HepG2 (cell line): ENCODE data around the gene CPLX1. TPM values are rescaled to one million over a fixed set of nuclear protein-coding genes. Genes with fewer than 3 reads are reported as not detected.

ENCODE experiments used
- ATAC-seq: fragments of 200-7000 bp; cut with Tn5 transposase; 3 replicates; pipeline ENCODE4 v1.9.1; 2020; ENCODE audit warnings: mild to moderate bottlenecking, moderate library complexity
- BruUV-seq: library from RNA; stranded (reverse); fragments of 400-500 nt; replicated peaks from 2 replicates; lab custom pipeline; 2021; lab: Mats Ljungman, UMichigan
- CTCF ChIA-PET: fragments of 300-600 bp; formaldehyde crosslinking; extraction: SDS; loops from one replicate; lab custom pipeline; 2021; ENCODE audit warnings: low total read pairs, inconsistent platforms, low intra/inter-chr PET ratio; lab: Yijun Ruan, JAX
- POLR2A ChIA-PET: fragments of 350-600 bp; sonication (Branson Sonifier 250); formaldehyde crosslinking; loops from one replicate; lab custom pipeline; 2020; ENCODE audit warnings: antibody characterized with exemption, inconsistent platforms; lab: Yijun Ruan, JAX
- DNase-seq: peaks from one replicate; pipeline ENCODE4 v3.0.0-alpha.2; 2015; ENCODE audit warnings: low spot score
- FAIRE-seq: peaks from 3 replicates; lab custom pipeline; 2011; peaks lifted over from hg19 to GRCh38; lab: Jason Lieb, UNC
- H2AFZ ChIP-seq: one replicate; pipeline ENCODE4 v1.6.1; 2011; ENCODE audit warnings: low read length, inconsistent platforms
- H3K27ac ChIP-seq: fragments of 300-600 bp; 3 replicates; pipeline ENCODE4 v1.8.0; 2011; ENCODE audit warnings: mixed run types, mild to moderate bottlenecking, mixed read lengths, low read length, inconsistent platforms; ENCODE audit not compliant: insufficient read depth; ENCODE audit errors: extremely low read length
- H3K27me3 ChIP-seq, 2 experiments: fragments of 200-600 bp in 1 of 2; 2 replicates in 1 of 2; 3 replicates in 1 of 2; pipeline versions ENCODE4 v1.6.0 to v1.8.0; 2011; ENCODE audit warnings: low read length in 2 of 2, mild to moderate bottlenecking in 2 of 2, moderate library complexity in 2 of 2, inconsistent platforms in 1 of 2; ENCODE audit not compliant: insufficient read depth in 2 of 2, control insufficient read depth in 1 of 2
- H3K36me3 ChIP-seq, 2 experiments: fragments of 200-600 bp in 1 of 2; replicated peaks in 1 of 2; 2 replicates in 1 of 2; 3 replicates in 1 of 2; pipeline versions ENCODE4 v1.5.1 to v1.8.0; 2011; ENCODE audit warnings: low read length in 2 of 2, inconsistent platforms in 1 of 2; ENCODE audit not compliant: insufficient read depth in 2 of 2, control insufficient read depth in 1 of 2
- H3K4me1 ChIP-seq: 2 replicates; pipeline ENCODE4 v1.5.1; 2012; ENCODE audit warnings: low read length, inconsistent platforms; ENCODE audit not compliant: insufficient read depth
- H3K4me2 ChIP-seq: 2 replicates; pipeline ENCODE4 v1.6.0; 2011; ENCODE audit warnings: low read depth, low read length, inconsistent platforms
- H3K4me3 ChIP-seq, 3 experiments: fragments of 200-600 bp in 1 of 3; sonication (generic), shearing (Covaris generic) in 1 of 3; replicated peaks in 1 of 3; 2 replicates each; pipeline ENCODE4 v1.5.1; 2011 to 2016; ENCODE audit warnings: low read length in 3 of 3, inconsistent platforms in 2 of 3, low read depth in 2 of 3, mild to moderate bottlenecking in 2 of 3, control low read depth in 1 of 3, mixed read lengths in 1 of 3; ENCODE audit not compliant: insufficient read depth in 1 of 3
- H3K79me2 ChIP-seq: one replicate; pipeline ENCODE4 v1.6.1; 2011; ENCODE audit warnings: low read length, inconsistent platforms; ENCODE audit not compliant: insufficient read depth
- H3K9ac ChIP-seq: 2 replicates; pipeline ENCODE4 v1.6.0; 2011; ENCODE audit warnings: mild to moderate bottlenecking, low read depth, low read length, inconsistent platforms; ENCODE audit not compliant: insufficient read depth
- H3K9me3 ChIP-seq: 2 replicates; pipeline ENCODE4 v1.5.1; 2012; ENCODE audit warnings: mild to moderate bottlenecking, low read length
- H4K20me1 ChIP-seq: 2 replicates; pipeline ENCODE4 v1.6.0; 2011; ENCODE audit warnings: inconsistent platforms, mild to moderate bottlenecking, low read length, moderate library complexity; ENCODE audit not compliant: insufficient read depth
- ISX ChIP-seq: sonication (generic); formaldehyde crosslinking; conservative IDR thresholded peaks from 2 replicates; pipeline ENCODE4 v1.5.0; 2020; ENCODE audit warnings: missing genetic modification reagents
- KDM5B ChIP-seq: sonication (generic); formaldehyde crosslinking; IDR thresholded peaks from 2 replicates; pipeline ENCODE4 v1.4.0; 2020; ENCODE audit warnings: missing genetic modification reagents, mild to moderate bottlenecking, borderline replicate concordance
- NCOA1 ChIP-seq: sonication (generic); formaldehyde crosslinking; IDR thresholded peaks from 2 replicates; pipeline ENCODE4 v1.9.0; 2021; ENCODE audit warnings: missing genetic modification reagents
- RFXANK ChIP-seq: IDR thresholded peaks from 2 replicates; pipeline ENCODE4 v1.6.1; 2016
- ZNF460 ChIP-seq: sonication (generic); formaldehyde crosslinking; IDR thresholded peaks from 2 replicates; pipeline ENCODE4 v1.5.1; 2020; ENCODE audit warnings: missing genetic modification reagents, mild to moderate bottlenecking, borderline replicate concordance
- WGBS: methylation state at CpG from one replicate; pipeline ENCODE4 v1.1.6; 2017; ENCODE audit warnings: low lambda C conversion rate; 5-methylcytosine and 5-hydroxymethylcytosine counted together
- in situ Hi-C: cut with HindIII; loops from 2 replicates; pipeline ENCODE4 v1.10.0; 2017; ENCODE audit warnings: low pct_unique_long_range_greater_than_20kb; ENCODE audit not compliant: extremely low pct_ligation_motif_present
- intact Hi-C: fragments of 100-400 bp; cut with micrococcal nuclease; formaldehyde crosslinking; loops from one replicate; pipeline ENCODE4 v1.10.0; 2022; ENCODE audit not compliant: unreplicated experiment
- polyA plus RNA-seq, 8 experiments: library from polyadenylated mRNA; depleted of rRNA in 3 of 8; stranded (reverse) in 7 of 8; unstranded in 1 of 8; fragments of >200 nt; fragmentation: Illumina TruSeq in 4 of 8; extraction: Trizol in 4 of 8; gene quantifications; 2 replicates each; pipeline versions ENCODE4 v1.2.1 to v1.2.3, GENCODE V29; 2011 to 2016; ENCODE audit warnings: low read depth in 4 of 8, missing spikeins in 1 of 8, mixed read lengths in 1 of 8; ENCODE audit not compliant: insufficient read depth in 1 of 8
- total RNA-seq, 5 experiments: library from RNA; depleted of rRNA; stranded (reverse); fragments of >200 nt; fragmentation: Illumina TruSeq; extraction: Trizol; gene quantifications; 2 replicates each; pipeline ENCODE4 v1.2.3, GENCODE V29; 2016; ENCODE audit warnings: low read depth in 1 of 5
- TF ChIP-seq, protein P1 (sequence below): sonication (generic); formaldehyde crosslinking; IDR thresholded peaks from 2 replicates; pipeline ENCODE4 v1.4.0; 2020; ENCODE audit warnings: mild to moderate bottlenecking, missing genetic modification reagents
- TF ChIP-seq, protein P2 (sequence below): sonication (generic); formaldehyde crosslinking; IDR thresholded peaks from 2 replicates; pipeline ENCODE4 v1.4.0; 2020; ENCODE audit warnings: missing genetic modification reagents
- TF ChIP-seq, protein P3 (sequence below): sonication (generic); formaldehyde crosslinking; IDR thresholded peaks from 2 replicates; pipeline ENCODE4 v1.5.1; 2020; ENCODE audit warnings: mild to moderate bottlenecking, missing genetic modification reagents, borderline replicate concordance

CPLX1 gene
- total and polyA plus RNA-seq, 2 of the 13 experiments (the other 11 are each of a cell fraction or from before 2014, with no cell fraction given): 0.18 TPM

DNA sequence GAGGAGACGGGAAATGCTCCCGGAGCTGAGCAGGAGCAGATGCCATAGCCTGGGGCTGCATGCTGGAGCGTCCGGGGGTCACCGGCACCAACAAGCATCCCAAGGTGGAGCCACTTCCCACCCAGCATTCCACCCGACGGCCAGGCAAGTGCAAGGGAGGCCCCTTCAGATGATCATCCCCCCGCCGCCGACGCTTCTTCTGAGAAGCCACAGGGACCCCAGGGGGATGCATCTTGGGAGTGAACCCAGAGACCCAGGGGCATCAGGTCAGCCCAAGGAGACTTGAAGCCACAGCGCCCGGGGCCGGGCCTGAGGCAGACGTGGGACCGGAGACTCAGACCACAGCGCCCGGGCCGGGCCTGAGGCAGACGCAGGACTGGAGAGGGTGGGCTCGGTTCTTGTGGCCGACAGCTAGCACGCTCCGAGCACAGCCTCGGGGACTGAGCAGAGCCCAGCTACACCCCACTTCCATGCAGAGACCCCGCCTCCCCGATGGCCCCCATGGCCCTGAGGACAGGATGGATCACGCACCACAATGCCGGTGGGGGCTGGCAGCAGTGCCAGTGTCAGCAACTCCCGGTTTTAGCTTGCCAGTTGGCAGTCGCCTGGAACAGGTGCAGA, 33.0 kb upstream of the CPLX1 start:
- peaks cover 11 to 39% of the 10 kb centered on the region in 2 experiments; a peak in 4 of 5 replicates for H3K36me3 ChIP-seq
- FAIRE-seq: no peak
- no peak overlapping the region for H2AFZ ChIP-seq
- H3K4me3 ChIP-seq: no peak overlapping the region
- in situ Hi-C loops: no loop called here
- H3K9ac ChIP-seq: no peak overlapping the region
- H3K9me3 ChIP-seq: no peaks in the 10 kb centered on the region
- H3K4me1 ChIP-seq: no peaks in the 10 kb centered on the region
- no TSS peak for BruUV-seq
- no peak overlapping the region for H3K4me2 ChIP-seq
- H4K20me1 ChIP-seq: no peaks in the 10 kb centered on the region
- no peaks in the 10 kb centered on the region for H3K79me2 ChIP-seq
- POLR2A ChIA-PET: interaction anchor here (0.6 kb wide), 1 partner anchor 81 kb away, joined by 3 read pairs; no protein-coding TSS in a partner anchor
- ATAC-seq: no peak
- 94% methylated on average over 17 of the region's 31 CpGs for WGBS
- no peak for TF ChIP-seq NCOA1 (CRISPR knock-in tag)
- TF ChIP-seq, protein P1, sequence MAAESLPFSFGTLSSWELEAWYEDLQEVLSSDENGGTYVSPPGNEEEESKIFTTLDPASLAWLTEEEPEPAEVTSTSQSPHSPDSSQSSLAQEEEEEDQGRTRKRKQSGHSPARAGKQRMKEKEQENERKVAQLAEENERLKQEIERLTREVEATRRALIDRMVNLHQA (CRISPR knock-in tag): no peak
- TF ChIP-seq, all 625 proteins: peak for 0
- intact Hi-C loops: no loop called here
- CTCF ChIA-PET: no interaction called here
- DNase-seq: no peak
- H3K27me3 ChIP-seq: no peaks in the 10 kb centered on the region
- no peak overlapping the region for H3K27ac ChIP-seq

DNA sequence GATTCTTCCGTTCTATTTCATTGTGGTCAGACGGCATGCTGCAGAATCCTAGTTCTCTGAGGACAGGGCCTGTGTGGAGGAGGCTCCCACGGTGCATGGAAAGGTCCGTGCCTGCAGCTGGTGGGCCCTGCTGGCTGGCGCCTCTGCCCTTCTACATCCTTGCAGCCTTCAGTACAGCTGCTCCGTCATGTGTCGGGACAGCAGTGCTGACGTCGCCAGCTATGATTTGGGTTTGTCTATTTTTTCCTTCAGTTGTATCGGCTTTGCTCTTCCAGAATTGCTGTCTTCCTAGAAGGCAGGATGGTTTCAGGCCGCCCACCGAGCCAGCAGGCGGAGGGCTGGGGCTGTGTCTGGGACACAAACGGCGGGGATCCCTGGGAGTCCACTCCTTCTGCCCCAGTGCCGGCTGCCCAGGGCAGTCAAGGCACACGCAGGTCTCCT, 32.1 kb upstream of the CPLX1 start:
- ATAC-seq (no peak), FAIRE-seq (no peak), DNase-seq (no peak)
- 94% methylated on average over 17 of the region's 17 CpGs for WGBS
- in situ Hi-C loops (no loop called here), intact Hi-C loops (no loop called here)
- ChIA-PET CTCF (no interaction called here), POLR2A (no interaction called here)
- Histone ChIP-seq H3K36me3 (peaks cover 9 to 36% of the 10 kb centered on the region in 2 experiments; a peak in 4 of 5 replicates), H3K27me3 (no peaks in the 10 kb centered on the region), H3K27ac (no peak overlapping the region), H2AFZ (no peak overlapping the region), H3K79me2 (no peaks in the 10 kb centered on the region), H3K9ac (no peak overlapping the region), H3K4me1 (no peaks in the 10 kb centered on the region), H3K9me3 (no peaks in the 10 kb centered on the region), H3K4me2 (no peak overlapping the region), H3K4me3 (no peak overlapping the region), H4K20me1 (no peaks in the 10 kb centered on the region)
- BruUV-seq: no TSS peak
- TF ChIP-seq, protein P2, sequence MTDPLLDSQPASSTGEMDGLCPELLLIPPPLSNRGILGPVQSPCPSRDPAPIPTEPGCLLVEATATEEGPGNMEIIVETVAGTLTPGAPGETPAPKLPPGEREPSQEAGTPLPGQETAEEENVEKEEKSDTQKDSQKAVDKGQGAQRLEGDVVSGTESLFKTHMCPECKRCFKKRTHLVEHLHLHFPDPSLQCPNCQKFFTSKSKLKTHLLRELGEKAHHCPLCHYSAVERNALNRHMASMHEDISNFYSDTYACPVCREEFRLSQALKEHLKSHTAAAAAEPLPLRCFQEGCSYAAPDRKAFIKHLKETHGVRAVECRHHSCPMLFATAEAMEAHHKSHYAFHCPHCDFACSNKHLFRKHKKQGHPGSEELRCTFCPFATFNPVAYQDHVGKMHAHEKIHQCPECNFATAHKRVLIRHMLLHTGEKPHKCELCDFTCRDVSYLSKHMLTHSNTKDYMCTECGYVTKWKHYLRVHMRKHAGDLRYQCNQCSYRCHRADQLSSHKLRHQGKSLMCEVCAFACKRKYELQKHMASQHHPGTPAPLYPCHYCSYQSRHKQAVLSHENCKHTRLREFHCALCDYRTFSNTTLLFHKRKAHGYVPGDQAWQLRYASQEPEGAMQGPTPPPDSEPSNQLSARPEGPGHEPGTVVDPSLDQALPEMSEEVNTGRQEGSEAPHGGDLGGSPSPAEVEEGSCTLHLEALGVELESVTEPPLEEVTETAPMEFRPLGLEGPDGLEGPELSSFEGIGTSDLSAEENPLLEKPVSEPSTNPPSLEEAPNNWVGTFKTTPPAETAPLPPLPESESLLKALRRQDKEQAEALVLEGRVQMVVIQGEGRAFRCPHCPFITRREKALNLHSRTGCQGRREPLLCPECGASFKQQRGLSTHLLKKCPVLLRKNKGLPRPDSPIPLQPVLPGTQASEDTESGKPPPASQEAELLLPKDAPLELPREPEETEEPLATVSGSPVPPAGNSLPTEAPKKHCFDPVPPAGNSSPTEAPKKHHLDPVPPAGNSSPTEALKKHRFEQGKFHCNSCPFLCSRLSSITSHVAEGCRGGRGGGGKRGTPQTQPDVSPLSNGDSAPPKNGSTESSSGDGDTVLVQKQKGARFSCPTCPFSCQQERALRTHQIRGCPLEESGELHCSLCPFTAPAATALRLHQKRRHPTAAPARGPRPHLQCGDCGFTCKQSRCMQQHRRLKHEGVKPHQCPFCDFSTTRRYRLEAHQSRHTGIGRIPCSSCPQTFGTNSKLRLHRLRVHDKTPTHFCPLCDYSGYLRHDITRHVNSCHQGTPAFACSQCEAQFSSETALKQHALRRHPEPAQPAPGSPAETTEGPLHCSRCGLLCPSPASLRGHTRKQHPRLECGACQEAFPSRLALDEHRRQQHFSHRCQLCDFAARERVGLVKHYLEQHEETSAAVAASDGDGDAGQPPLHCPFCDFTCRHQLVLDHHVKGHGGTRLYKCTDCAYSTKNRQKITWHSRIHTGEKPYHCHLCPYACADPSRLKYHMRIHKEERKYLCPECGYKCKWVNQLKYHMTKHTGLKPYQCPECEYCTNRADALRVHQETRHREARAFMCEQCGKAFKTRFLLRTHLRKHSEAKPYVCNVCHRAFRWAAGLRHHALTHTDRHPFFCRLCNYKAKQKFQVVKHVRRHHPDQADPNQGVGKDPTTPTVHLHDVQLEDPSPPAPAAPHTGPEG (CRISPR knock-in tag): no peak
- TF ChIP-seq ZNF460 (no peak), RFXANK (CRISPR knock-in tag) (no peak), KDM5B (CRISPR knock-in tag) (no peak), ISX (CRISPR knock-in tag) (no peak)
- TF ChIP-seq, protein P3, sequence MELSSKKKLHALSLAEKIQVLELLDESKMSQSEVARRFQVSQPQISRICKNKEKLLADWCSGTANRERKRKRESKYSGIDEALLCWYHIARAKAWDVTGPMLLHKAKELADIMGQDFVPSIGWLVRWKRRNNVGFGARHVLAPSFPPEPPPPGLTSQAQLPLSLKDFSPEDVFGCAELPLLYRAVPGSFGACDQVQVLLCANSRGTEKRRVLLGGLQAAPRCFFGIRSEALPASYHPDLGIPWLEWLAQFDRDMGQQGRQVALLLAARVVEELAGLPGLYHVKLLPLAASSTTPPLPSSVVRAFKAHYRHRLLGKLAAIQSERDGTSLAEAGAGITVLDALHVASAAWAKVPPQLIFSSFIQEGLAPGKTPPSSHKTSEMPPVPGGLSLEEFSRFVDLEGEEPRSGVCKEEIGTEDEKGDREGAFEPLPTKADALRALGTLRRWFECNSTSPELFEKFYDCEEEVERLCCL (CRISPR knock-in tag): no peak
